MV-4-11 (cell line): Measurements from ENCODE around the gene ARMH1.

Experiments used
- DNase-seq: peaks from one replicate; lab custom pipeline; 2025; lab: John Stamatoyannopoulos, UW

ARMH1 gene

GRCh38 chr1:44674113-44675000 is at the start of gene ARMH1, which contains the start of gene TMEM53:
TSS of gene ARMH1 (plus strand) at chr1:44674714. CDS start at chr1:44689698, 14,984 bp downstream.
TSS of gene TMEM53 (minus strand) at chr1:44674481. CDS start at chr1:44674391, 90 bp downstream.
- peak; percentile 98 for DNase-seq

- DNase-seq = no peak
Observed at GRCh38 chr1:44625348-44625747, 49.2 kb upstream of the ARMH1 start.

GRCh38 chr1:44628962-44629756 is 45.4 kb upstream of the ARMH1 start:
- no peak for DNase-seq

GRCh38 chr1:44630116-44630515 is 44.4 kb upstream of the ARMH1 start:
- no peak for DNase-seq

GRCh38 chr1:44631333-44631646 is 43.2 kb upstream of the ARMH1 start:
- DNase-seq = no peak

GRCh38 chr1:44631647-44632539 is 42.6 kb upstream of the ARMH1 start:
- peak; percentile 82 for DNase-seq

- DNase-seq = no peak
Observed at GRCh38 chr1:44632598-44632997, 41.9 kb upstream of the ARMH1 start.

GRCh38 chr1:44634606-44635189 is 39.8 kb upstream of the ARMH1 start:
- DNase-seq = no peak

GRCh38 chr1:44635439-44635838 is 39.1 kb upstream of the ARMH1 start:
- no peak for DNase-seq

- no peak for DNase-seq
Observed at GRCh38 chr1:44636083-44636687, 38.3 kb upstream of the ARMH1 start.

GRCh38 chr1:44636688-44637598 is 37.6 kb upstream of the ARMH1 start:
- DNase-seq = no peak

- no peak for DNase-seq
Observed at GRCh38 chr1:44637702-44638411, 36.7 kb upstream of the ARMH1 start.

GRCh38 chr1:44640200-44640853 is 34.2 kb upstream of the ARMH1 start:
- DNase-seq = no peak

- no peak for DNase-seq
Observed at GRCh38 chr1:44641126-44642102, 33.1 kb upstream of the ARMH1 start.

- no peak for DNase-seq
Observed at GRCh38 chr1:44642255-44642654, 32.3 kb upstream of the ARMH1 start.

GRCh38 chr1:44642925-44643324 is 31.6 kb upstream of the ARMH1 start:
- DNase-seq = no peak

- DNase-seq = no peak
Observed at GRCh38 chr1:44643721-44644334, 30.7 kb upstream of the ARMH1 start.
